ENCODE results near the gene GEMIN5. TPM values are rescaled to one million over a fixed set of nuclear protein-coding genes. Genes with fewer than 3 reads are reported as not detected.

GEMIN5 gene
- total and polyA plus RNA-seq, 2 of the 13 experiments (the other 11 are each of a cell fraction or from before 2014, with no cell fraction given): 6.6 to 28.6 TPM

DNA sequence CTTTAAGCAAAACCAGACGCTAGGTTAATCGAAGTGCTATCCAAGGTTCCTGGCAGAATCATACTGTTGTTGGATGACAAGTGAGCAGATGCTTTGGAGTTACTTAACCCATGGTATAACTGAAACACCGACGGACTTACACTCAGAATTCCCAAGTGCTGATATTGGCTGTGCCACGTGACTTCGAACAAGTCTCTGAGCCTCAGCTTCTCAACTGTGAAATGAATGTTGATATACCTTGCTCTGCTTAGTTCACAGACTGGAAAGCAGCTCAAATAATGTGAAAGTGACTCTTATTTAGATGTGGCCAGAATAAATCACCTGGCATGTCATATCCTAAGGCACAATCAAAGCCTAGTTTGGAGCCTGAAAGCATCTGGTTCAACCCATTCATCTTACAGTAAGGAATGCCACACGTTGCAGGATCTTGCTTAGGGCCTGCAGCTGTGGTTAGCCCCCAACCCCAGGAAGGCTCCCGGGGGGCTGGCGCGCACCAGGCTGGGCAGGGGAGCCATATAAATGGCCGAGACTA, 759 bp downstream of the GEMIN5 start (continued):
- TF ChIP-seq, protein P1, sequence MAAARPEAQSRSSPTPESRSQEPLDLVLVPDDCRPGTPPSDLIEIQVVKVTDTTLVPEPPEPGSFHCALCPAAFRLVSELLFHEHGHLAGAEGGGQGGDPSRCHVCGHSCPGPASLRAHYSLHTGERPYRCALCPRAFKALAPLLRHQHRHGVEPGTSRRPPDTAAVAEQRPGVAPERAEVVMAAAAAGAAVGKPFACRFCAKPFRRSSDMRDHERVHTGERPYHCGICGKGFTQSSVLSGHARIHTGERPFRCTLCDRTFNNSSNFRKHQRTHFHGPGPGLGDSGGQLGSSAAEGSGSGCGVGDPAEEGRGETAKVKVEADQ (CRISPR knock-in tag; IDR thresholded peaks at IDR 0.05; ENCODE audit: borderline replicate concordance): no peak
- TF ChIP-seq NRL (CRISPR knock-in tag; IDR thresholded peaks at IDR 0.05; ENCODE audit: borderline replicate concordance): no peak
- TF ChIP-seq ZNF772 (CRISPR knock-in tag; IDR thresholded peaks at IDR 0.05): no peak
- peak; percentile 15; the same call in 1 of the 2 replicates for TF ChIP-seq FOXC1 (CRISPR knock-in tag; IDR thresholded peaks at IDR 0.05; ENCODE audit: borderline replicate concordance)
- TF ChIP-seq KAT8 (CRISPR knock-in tag; IDR thresholded peaks at IDR 0.05): no peak
- TF ChIP-seq, protein P2, sequence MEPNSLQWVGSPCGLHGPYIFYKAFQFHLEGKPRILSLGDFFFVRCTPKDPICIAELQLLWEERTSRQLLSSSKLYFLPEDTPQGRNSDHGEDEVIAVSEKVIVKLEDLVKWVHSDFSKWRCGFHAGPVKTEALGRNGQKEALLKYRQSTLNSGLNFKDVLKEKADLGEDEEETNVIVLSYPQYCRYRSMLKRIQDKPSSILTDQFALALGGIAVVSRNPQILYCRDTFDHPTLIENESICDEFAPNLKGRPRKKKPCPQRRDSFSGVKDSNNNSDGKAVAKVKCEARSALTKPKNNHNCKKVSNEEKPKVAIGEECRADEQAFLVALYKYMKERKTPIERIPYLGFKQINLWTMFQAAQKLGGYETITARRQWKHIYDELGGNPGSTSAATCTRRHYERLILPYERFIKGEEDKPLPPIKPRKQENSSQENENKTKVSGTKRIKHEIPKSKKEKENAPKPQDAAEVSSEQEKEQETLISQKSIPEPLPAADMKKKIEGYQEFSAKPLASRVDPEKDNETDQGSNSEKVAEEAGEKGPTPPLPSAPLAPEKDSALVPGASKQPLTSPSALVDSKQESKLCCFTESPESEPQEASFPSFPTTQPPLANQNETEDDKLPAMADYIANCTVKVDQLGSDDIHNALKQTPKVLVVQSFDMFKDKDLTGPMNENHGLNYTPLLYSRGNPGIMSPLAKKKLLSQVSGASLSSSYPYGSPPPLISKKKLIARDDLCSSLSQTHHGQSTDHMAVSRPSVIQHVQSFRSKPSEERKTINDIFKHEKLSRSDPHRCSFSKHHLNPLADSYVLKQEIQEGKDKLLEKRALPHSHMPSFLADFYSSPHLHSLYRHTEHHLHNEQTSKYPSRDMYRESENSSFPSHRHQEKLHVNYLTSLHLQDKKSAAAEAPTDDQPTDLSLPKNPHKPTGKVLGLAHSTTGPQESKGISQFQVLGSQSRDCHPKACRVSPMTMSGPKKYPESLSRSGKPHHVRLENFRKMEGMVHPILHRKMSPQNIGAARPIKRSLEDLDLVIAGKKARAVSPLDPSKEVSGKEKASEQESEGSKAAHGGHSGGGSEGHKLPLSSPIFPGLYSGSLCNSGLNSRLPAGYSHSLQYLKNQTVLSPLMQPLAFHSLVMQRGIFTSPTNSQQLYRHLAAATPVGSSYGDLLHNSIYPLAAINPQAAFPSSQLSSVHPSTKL (CRISPR knock-in tag; IDR thresholded peaks at IDR 0.05): no peak
- TF ChIP-seq RAD51 (IDR thresholded peaks at IDR 0.05; ENCODE audit: borderline replicate concordance): peak; percentile 18; the same call in 1 of the 2 replicates
- TF ChIP-seq THYN1 (CRISPR knock-in tag; IDR thresholded peaks at IDR 0.05; ENCODE audit: borderline replicate concordance, low read depth): no peak
- TF ChIP-seq, protein P3, sequence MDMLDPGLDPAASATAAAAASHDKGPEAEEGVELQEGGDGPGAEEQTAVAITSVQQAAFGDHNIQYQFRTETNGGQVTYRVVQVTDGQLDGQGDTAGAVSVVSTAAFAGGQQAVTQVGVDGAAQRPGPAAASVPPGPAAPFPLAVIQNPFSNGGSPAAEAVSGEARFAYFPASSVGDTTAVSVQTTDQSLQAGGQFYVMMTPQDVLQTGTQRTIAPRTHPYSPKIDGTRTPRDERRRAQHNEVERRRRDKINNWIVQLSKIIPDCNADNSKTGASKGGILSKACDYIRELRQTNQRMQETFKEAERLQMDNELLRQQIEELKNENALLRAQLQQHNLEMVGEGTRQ (IDR thresholded peaks at IDR 0.05; ENCODE audit: low read depth, low read length): 0 out of 2 replicates have a peak, but pooled peaks have one; percentile 7
- TF ChIP-seq, protein P3 (CRISPR knock-in tag; IDR thresholded peaks at IDR 0.05; ENCODE audit: borderline replicate concordance): peak; percentile 66; the same call in 1 of the 2 replicates
- TF ChIP-seq ZNF607 (CRISPR knock-in tag; IDR thresholded peaks at IDR 0.05; ENCODE audit: borderline replicate concordance): no peak
- no peak for TF ChIP-seq TRIM22 (IDR thresholded peaks at IDR 0.05)
- TF ChIP-seq, protein P4, sequence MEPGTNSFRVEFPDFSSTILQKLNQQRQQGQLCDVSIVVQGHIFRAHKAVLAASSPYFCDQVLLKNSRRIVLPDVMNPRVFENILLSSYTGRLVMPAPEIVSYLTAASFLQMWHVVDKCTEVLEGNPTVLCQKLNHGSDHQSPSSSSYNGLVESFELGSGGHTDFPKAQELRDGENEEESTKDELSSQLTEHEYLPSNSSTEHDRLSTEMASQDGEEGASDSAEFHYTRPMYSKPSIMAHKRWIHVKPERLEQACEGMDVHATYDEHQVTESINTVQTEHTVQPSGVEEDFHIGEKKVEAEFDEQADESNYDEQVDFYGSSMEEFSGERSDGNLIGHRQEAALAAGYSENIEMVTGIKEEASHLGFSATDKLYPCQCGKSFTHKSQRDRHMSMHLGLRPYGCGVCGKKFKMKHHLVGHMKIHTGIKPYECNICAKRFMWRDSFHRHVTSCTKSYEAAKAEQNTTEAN (CRISPR knock-in tag; conservative IDR thresholded peaks at IDR 0.05): 0 out of 2 replicates have a peak, but pooled peaks have one; percentile 10
- TF ChIP-seq HOXA7 (CRISPR knock-in tag; IDR thresholded peaks at IDR 0.05): no peak
- no peak for TF ChIP-seq ZNF263 (CRISPR knock-in tag; IDR thresholded peaks at IDR 0.05)
- no peak for TF ChIP-seq POGZ (CRISPR knock-in tag; IDR thresholded peaks at IDR 0.05)
- TF ChIP-seq ZNF710 (CRISPR knock-in tag; IDR thresholded peaks at IDR 0.05; ENCODE audit: borderline replicate concordance): no peak
- no peak for TF ChIP-seq ZNF160 (CRISPR knock-in tag; IDR thresholded peaks at IDR 0.05)

All from HepG2 (cell line).